Subcutaneous abdominal adipose tissue (tissue), 5 donors: ENCODE results near the gene ABLIM1.

Experiments used
- H3K27ac ChIP-seq: one replicate; pipeline ENCODE4 v1.7.0; 2013; ENCODE audit warnings: low read depth, mild to moderate bottlenecking, inconsistent platforms, low read length, moderate library complexity
- H3K27me3 ChIP-seq, 5 donors: one replicate each; pipeline ENCODE4 v1.7.0; 2013; ENCODE audit warnings: low read length in 5 of 5, inconsistent platforms in 1 of 5; ENCODE audit not compliant: control insufficient read depth in 5 of 5, insufficient read depth in 4 of 5
- H3K36me3 ChIP-seq, 5 donors: one replicate each; pipeline ENCODE4 v1.7.0; 2013; ENCODE audit warnings: low read length in 5 of 5; ENCODE audit not compliant: control insufficient read depth in 5 of 5, insufficient read depth in 5 of 5
- H3K4me1 ChIP-seq, 5 donors: one replicate each; pipeline ENCODE4 v1.7.0; 2013; ENCODE audit warnings: low read length in 5 of 5, mild to moderate bottlenecking in 3 of 5, moderate library complexity in 1 of 5; ENCODE audit not compliant: control insufficient read depth in 5 of 5, insufficient read depth in 5 of 5
- H3K4me3 ChIP-seq, 5 donors: one replicate each; pipeline ENCODE4 v1.7.0; 2013; ENCODE audit warnings: low read length in 5 of 5, low read depth in 1 of 5
- H3K9ac ChIP-seq, 5 donors: one replicate each; pipeline ENCODE4 v1.7.0; 2013; ENCODE audit warnings: low read length in 5 of 5, mild to moderate bottlenecking in 4 of 5, moderate library complexity in 3 of 5
- H3K9me3 ChIP-seq, 5 donors: one replicate each; pipeline ENCODE4 v1.7.0; 2013; ENCODE audit warnings: low read length in 5 of 5; ENCODE audit not compliant: control insufficient read depth in 5 of 5
- donor health status: healthy.
- donor health status: healthy.
- donor health status: healthy.
- donor health status: healthy.
- donor health status: healthy.

The ABLIM1 gene

DNA sequence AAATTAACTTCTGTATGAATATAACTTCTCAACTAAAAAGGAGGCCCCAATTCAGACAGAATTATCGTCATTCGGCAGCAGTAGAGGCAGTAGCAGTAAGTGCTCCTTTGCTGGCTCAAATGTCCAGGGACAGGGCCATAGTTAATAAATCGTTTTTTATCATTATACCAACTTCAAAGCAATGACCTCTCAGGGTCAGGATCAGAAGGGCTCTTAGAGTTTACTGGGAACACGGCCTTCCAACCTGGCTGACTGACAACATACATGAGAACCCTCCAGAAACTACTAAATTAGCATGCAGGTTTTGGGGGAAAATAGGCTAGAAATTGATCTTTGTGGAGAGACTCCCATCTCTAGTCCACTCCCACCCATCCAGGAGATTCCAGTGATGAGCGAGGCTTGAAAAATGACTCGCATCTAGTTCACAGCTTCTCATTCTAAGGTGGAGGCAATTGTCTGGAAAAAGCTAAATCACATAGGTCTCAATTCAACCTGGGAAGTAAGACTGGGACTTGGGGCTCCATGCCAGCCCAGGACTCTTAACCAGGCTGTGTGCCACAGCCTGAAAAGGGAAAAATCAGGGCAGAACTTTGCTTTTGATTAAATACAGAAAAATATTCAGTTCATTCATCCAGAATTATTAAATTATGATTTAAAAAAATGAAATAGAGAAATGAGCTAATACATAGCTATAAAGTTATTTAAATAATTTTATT, 84.6 kb downstream of the ABLIM1 start:
- H3K27me3 ChIP-seq: no peaks in the 10 kb centered on the region
- H3K4me3 ChIP-seq: no peak overlapping the region
- no peaks in the 10 kb centered on the region for H3K9me3 ChIP-seq
- H3K36me3 ChIP-seq: peaks cover 2 to 19% (median 4%) of the 10 kb centered on the region in 5 donors
- H3K9ac ChIP-seq: no peak overlapping the region
- H3K27ac ChIP-seq: peak overlapping the region; percentile 33
- peaks cover 0 to 40% (median 38%) of the 10 kb centered on the region in 5 donors for H3K4me1 ChIP-seq

DNA sequence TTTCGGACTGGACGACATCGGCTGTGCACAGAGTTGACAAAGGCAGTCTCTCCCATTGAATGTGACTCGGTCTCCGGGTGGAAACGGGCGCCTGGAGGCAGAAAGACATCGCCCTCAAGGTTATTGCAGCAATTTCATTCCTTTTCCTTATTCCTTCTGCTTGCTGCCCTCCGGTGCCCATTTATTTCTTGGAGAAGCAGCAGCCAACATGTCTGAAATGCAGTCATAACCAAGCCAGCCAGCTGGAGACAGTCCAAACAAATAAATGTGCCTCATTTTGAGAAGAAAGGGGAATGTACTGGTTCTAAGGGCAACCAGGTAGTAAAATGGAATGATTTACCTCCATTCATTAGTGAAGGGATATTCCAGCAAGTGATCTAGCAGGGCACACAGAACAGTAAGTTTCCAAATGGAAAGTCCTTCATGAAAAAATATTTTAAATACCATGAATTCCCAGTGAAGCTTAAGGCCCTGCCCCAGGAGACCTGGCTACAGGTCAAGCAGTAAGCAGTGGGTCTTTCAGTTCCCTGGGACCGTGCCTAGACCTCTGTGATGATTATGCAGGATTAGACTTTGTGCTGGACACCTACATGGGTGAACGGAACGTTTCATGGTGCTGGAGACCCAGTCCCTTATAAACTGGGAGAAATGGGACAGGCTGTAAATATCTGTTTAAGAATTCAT, 86.6 kb downstream of the ABLIM1 start:
- H3K4me1 ChIP-seq: peaks cover 0 to 27% (median 24%) of the 10 kb centered on the region in 5 donors

GRCh38 chr10:114566064-114566463, 92.0 kb downstream of the ABLIM1 start:
- peaks cover 0 to 9% (median 5%) of the 10 kb centered on the region in 5 donors for H3K36me3 ChIP-seq
- H3K9me3 ChIP-seq: no peaks in the 10 kb centered on the region
- no peak overlapping the region for H3K4me3 ChIP-seq
- H3K9ac ChIP-seq: no peak overlapping the region
- no peaks in the 10 kb centered on the region for H3K27me3 ChIP-seq
- no peak overlapping the region for H3K27ac ChIP-seq
- peaks cover 0 to 8% (median 2%) of the 10 kb centered on the region in 5 donors for H3K4me1 ChIP-seq

More for the DNA sequence above, 86.6 kb downstream of the ABLIM1 start:
- no peaks in the 10 kb centered on the region for H3K27me3 ChIP-seq
- peak overlapping the region; percentile 35 for H3K27ac ChIP-seq
- H3K9me3 ChIP-seq: no peaks in the 10 kb centered on the region
- peak overlapping the region in 2 of 5 donors; percentile 15 to 45 for H3K9ac ChIP-seq
- peaks cover 2 to 19% (median 7%) of the 10 kb centered on the region in 5 donors for H3K36me3 ChIP-seq
- peak overlapping the region in 1 of 5 donors; percentile 8 for H3K4me3 ChIP-seq

DNA sequence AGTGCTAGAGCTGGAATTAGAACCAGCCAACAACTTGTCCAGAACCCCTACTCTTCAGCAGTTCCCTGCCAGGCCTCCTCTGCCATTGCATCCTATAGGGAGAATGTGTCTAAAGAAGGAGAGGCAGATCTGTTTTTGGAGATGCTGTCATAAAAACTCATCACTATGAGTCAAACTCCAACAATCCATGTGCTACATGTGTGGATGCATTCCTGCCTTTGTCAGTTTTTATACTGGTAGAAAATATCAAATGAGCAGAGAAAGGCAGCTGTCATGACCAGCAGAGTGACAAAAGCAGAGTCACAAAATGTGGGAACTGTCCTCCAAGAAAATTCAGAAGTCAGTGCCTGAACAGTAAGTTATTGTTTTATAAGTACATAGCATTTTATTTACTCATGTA, 93.0 kb downstream of the ABLIM1 start:
- no peaks in the 10 kb centered on the region for H3K9me3 ChIP-seq
- no peak overlapping the region for H3K9ac ChIP-seq
- no peaks in the 10 kb centered on the region for H3K27me3 ChIP-seq
- H3K4me3 ChIP-seq: no peak overlapping the region
- H3K4me1 ChIP-seq: peaks cover 0 to 8% (median 0%) of the 10 kb centered on the region in 5 donors
- H3K27ac ChIP-seq: no peak overlapping the region
- H3K36me3 ChIP-seq: peaks cover 0 to 6% (median 2%) of the 10 kb centered on the region in 5 donors

- H3K27ac ChIP-seq: no peak overlapping the region
- peaks cover 0 to 11% (median 0%) of the 10 kb centered on the region in 5 donors for H3K4me1 ChIP-seq
- peaks cover 0 to 3% (median 0%) of the 10 kb centered on the region in 5 donors for H3K9me3 ChIP-seq
- H3K27me3 ChIP-seq: no peaks in the 10 kb centered on the region
- no peak overlapping the region for H3K9ac ChIP-seq
- peaks cover 0 to 3% (median 0%) of the 10 kb centered on the region in 5 donors for H3K36me3 ChIP-seq
- no peak overlapping the region for H3K4me3 ChIP-seq
Measured at GRCh38 chr10:114561008-114561523, 97.0 kb downstream of the ABLIM1 start.

GRCh38 chr10:114560144-114560543, 97.9 kb downstream of the ABLIM1 start:
- Histone ChIP-seq H3K27ac (no peak overlapping the region), H3K27me3 (no peaks in the 10 kb centered on the region), H3K36me3 (peaks cover 0 to 2% (median 0%) of the 10 kb centered on the region in 5 donors), H3K4me3 (no peak overlapping the region), H3K4me1 (peaks cover 0 to 7% (median 0%) of the 10 kb centered on the region in 5 donors), H3K9me3 (peaks cover 0 to 3% (median 0%) of the 10 kb centered on the region in 5 donors), H3K9ac (no peak overlapping the region)

- Histone ChIP-seq H3K27ac (no peak overlapping the region), H3K9me3 (peaks cover 0 to 3% (median 0%) of the 10 kb centered on the region in 5 donors), H3K36me3 (peaks cover 0 to 2% (median 0%) of the 10 kb centered on the region in 5 donors), H3K4me3 (no peak overlapping the region), H3K9ac (no peak overlapping the region), H3K27me3 (no peaks in the 10 kb centered on the region), H3K4me1 (peaks cover 0 to 4% (median 0%) of the 10 kb centered on the region in 5 donors)
Measured at GRCh38 chr10:114559636-114560035, 98.4 kb downstream of the ABLIM1 start.

GRCh38 chr10:114557854-114558253, 100.2 kb downstream of the ABLIM1 start:
- Histone ChIP-seq H3K9me3 (peaks cover 0 to 3% (median 0%) of the 10 kb centered on the region in 5 donors), H3K4me3 (no peak overlapping the region), H3K27ac (no peak overlapping the region), H3K27me3 (no peaks in the 10 kb centered on the region), H3K36me3 (peaks cover 0 to 2% (median 0%) of the 10 kb centered on the region in 5 donors), H3K4me1 (peaks cover 0 to 7% (median 0%) of the 10 kb centered on the region in 5 donors), H3K9ac (no peak overlapping the region)

GRCh38 chr10:114556236-114557122, 101.6 kb downstream of the ABLIM1 start:
- H3K9ac ChIP-seq: no peak overlapping the region
- H3K4me3 ChIP-seq: no peak overlapping the region
- peaks cover 0 to 3% (median 0%) of the 10 kb centered on the region in 5 donors for H3K9me3 ChIP-seq
- no peaks in the 10 kb centered on the region for H3K27me3 ChIP-seq
- H3K36me3 ChIP-seq: peaks cover 0 to 2% (median 0%) of the 10 kb centered on the region in 5 donors
- H3K27ac ChIP-seq: no peak overlapping the region
- H3K4me1 ChIP-seq: peaks cover 5 to 20% (median 8%) of the 10 kb centered on the region in 5 donors
